GM12878 (cell line): ENCODE results near the gene PQBP1.

Source experiments
- CTCF ChIP-seq, 3 experiments: IDR thresholded peaks in 2 of 3; conservative IDR thresholded peaks in 1 of 3; 2 replicates each; pipeline ENCODE4 v1.5.1; 2011; ENCODE audit warnings: low read depth in 3 of 3, low read length in 3 of 3, mild to moderate bottlenecking in 3 of 3, control low read depth in 2 of 3, moderate library complexity in 2 of 3, inconsistent platforms in 1 of 3, mixed read lengths in 1 of 3; ENCODE audit not compliant: control insufficient read depth in 2 of 3, insufficient read depth in 1 of 3; ENCODE audit errors: extremely low read depth in 1 of 3
- DPF2 ChIP-seq: fragments of 450-650 bp; IDR thresholded peaks from 2 replicates; pipeline ENCODE4 v1.6.1; 2017; ENCODE audit warnings: mild to moderate bottlenecking
- EZH2 ChIP-seq: IDR thresholded peaks from 2 replicates; pipeline ENCODE4 v1.6.1; 2012; ENCODE audit warnings: low read depth, mild to moderate bottlenecking, control low read depth, inconsistent platforms, low read length, borderline replicate concordance; ENCODE audit not compliant: control insufficient read depth
- MTA3 ChIP-seq: IDR thresholded peaks from 2 replicates; pipeline ENCODE4 v1.6.1; 2012; ENCODE audit warnings: low read length, inconsistent platforms, borderline replicate concordance
- MXI1 ChIP-seq: fragments of 150-350 bp; IDR thresholded peaks from 2 replicates; pipeline ENCODE4 v1.6.1; 2011; ENCODE audit warnings: low read depth, mild to moderate bottlenecking, inconsistent platforms, low read length, improper control_type of control experiment
- RAD51 ChIP-seq: fragments of 450-650 bp; IDR thresholded peaks from 2 replicates; pipeline ENCODE4 v1.6.1; 2016; ENCODE audit warnings: moderate library complexity, mild to moderate bottlenecking, inconsistent platforms
- STAT1 ChIP-seq: fragments of 450-650 bp; conservative IDR thresholded peaks from 2 replicates; pipeline ENCODE4 v1.6.1; 2014; ENCODE audit warnings: antibody characterized with exemption, mild to moderate bottlenecking
- TAF1 ChIP-seq: IDR thresholded peaks from 2 replicates; pipeline ENCODE4 v1.6.1; 2011; ENCODE audit warnings: mild to moderate bottlenecking, low read depth, low read length, borderline replicate concordance
- YBX1 ChIP-seq: fragments of 450-650 bp; IDR thresholded peaks from 2 replicates; pipeline ENCODE4 v1.6.1; 2016; ENCODE audit warnings: antibody characterized with exemption
- TF ChIP-seq, protein P1 (sequence below): IDR thresholded peaks from 2 replicates; pipeline ENCODE4 v1.6.1; 2011; ENCODE audit warnings: borderline replicate concordance, low read depth, mild to moderate bottlenecking, moderate library complexity, mixed read lengths, low read length; ENCODE audit not compliant: insufficient read depth; ENCODE audit errors: extremely low read length

DNA sequence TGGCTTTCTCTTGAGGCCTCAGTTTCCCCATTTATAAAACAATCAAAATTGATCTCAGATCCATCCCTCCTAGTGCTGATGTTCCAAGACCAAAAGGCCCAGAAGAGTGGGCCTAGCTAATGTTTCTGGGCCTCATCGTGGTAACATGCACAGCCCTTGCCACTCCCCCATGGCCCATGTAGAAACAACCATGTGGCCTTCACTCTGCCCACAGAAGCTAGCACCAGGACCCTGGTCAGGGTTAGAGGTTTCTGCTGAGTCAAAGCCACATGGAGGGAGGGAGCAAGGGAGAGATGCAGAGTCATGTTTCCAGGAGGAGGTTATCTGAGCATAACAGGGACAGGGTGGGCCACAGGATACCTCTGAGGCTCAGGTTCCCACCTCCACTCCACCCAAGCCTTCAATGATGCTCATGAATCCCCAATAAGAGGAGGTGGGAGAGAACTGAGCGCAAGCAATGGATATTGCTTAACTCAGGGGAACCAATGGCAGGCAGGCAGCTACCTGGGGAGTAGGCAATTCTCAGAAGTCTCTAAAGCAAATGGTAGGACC, 42.8 kb downstream of the PQBP1 start:
- no peak for TF ChIP-seq CTCF (IDR thresholded peaks at IDR 0.05 in 2 of 3, conservative IDR thresholded peaks at IDR 0.05 in 1 of 3; ENCODE audit: control insufficient read depth in 2 of 3, extremely low read depth in 1 of 3, insufficient read depth in 1 of 3, low read depth in 3 of 3, low read length in 3 of 3)
- TF ChIP-seq EZH2: no peak
- no peak for TF ChIP-seq DPF2
- TF ChIP-seq STAT1: no peak
- TF ChIP-seq TAF1: no peak
- TF ChIP-seq MTA3: no peak
- TF ChIP-seq, protein P1, sequence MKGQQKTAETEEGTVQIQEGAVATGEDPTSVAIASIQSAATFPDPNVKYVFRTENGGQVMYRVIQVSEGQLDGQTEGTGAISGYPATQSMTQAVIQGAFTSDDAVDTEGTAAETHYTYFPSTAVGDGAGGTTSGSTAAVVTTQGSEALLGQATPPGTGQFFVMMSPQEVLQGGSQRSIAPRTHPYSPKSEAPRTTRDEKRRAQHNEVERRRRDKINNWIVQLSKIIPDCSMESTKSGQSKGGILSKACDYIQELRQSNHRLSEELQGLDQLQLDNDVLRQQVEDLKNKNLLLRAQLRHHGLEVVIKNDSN: no peak
- peak; percentile 36; the same call in 1 of the 2 replicates for TF ChIP-seq MXI1
- no peak for TF ChIP-seq YBX1
- no peak for TF ChIP-seq RAD51
